Measurements from ENCODE around the gene SERPINA1. TPM values are rescaled to one million over a fixed set of nuclear protein-coding genes. Genes with fewer than 3 reads are reported as not detected.

Gene SERPINA1
- total and polyA plus RNA-seq, 2 of the 13 experiments (the other 11 are each of a cell fraction or from before 2014, with no cell fraction given): 3,266 to 11,015 TPM

GRCh38 chr14:94355191-94355794 lies 33.1 kb downstream of the SERPINA1 start (continued):
- TF ChIP-seq NR0B2 (CRISPR knock-in tag; IDR thresholded peaks at IDR 0.05) (no peak), REL (CRISPR knock-in tag; conservative IDR thresholded peaks at IDR 0.05) (0 out of 2 replicates have a peak, but pooled peaks have one; percentile 35), POGZ (CRISPR knock-in tag; IDR thresholded peaks at IDR 0.05) (peak; percentile 71), ZNF264 (CRISPR knock-in tag; IDR thresholded peaks at IDR 0.05) (no peak), ZFP90 (CRISPR knock-in tag; IDR thresholded peaks at IDR 0.05; ENCODE audit: borderline replicate concordance) (peak; percentile 29; the same call in 1 of the 2 replicates), SP5 (CRISPR knock-in tag; IDR thresholded peaks at IDR 0.05; ENCODE audit: borderline replicate concordance, low read depth) (peak; percentile 18; the same call in 1 of the 2 replicates), SAP130 (CRISPR knock-in tag; IDR thresholded peaks at IDR 0.05; ENCODE audit: low read depth) (peak; percentile 78), NBN (conservative IDR thresholded peaks at IDR 0.05) (no peak), SIN3B (IDR thresholded peaks at IDR 0.05; ENCODE audit: low read length) (no peak), REXO4 (CRISPR knock-in tag; IDR thresholded peaks at IDR 0.05; ENCODE audit: borderline replicate concordance) (no peak), ZNF75D (CRISPR knock-in tag; IDR thresholded peaks at IDR 0.05; ENCODE audit: borderline replicate concordance) (no peak), ZNF263 (CRISPR knock-in tag; IDR thresholded peaks at IDR 0.05) (no peak; the same call in 1 of the 2 replicates), ZFP1 (CRISPR knock-in tag; IDR thresholded peaks at IDR 0.05) (peak; percentile 48; the same call in 1 of the 2 replicates), PRDM4 (CRISPR knock-in tag; IDR thresholded peaks at IDR 0.05; ENCODE audit: borderline replicate concordance) (no peak), ERF (CRISPR knock-in tag; IDR thresholded peaks at IDR 0.05) (peak; percentile 18; the same call in 1 of the 2 replicates), ZNF512B (CRISPR knock-in tag; IDR thresholded peaks at IDR 0.05; ENCODE audit: borderline replicate concordance) (no peak), HIC2 (CRISPR knock-in tag; IDR thresholded peaks at IDR 0.05; ENCODE audit: low read depth) (peak; percentile 62; the same call in 1 of the 2 replicates)
